Kidney (tissue), 14 donors: Measurements from ENCODE around the gene TMEM252. TPM values are rescaled to one million over a fixed set of nuclear protein-coding genes. Genes with fewer than 3 reads are reported as not detected.

Experiments
- DNase-seq, 5 donors: peaks; one replicate each; pipeline ENCODE4 v3.0.0-alpha.2; 2013 to 2020
- FAIRE-seq: peaks from 2 replicates; lab custom pipeline; 2012; peaks lifted over from hg19 to GRCh38; lab: Jason Lieb, UNC
- H3K27ac ChIP-seq, 2 donors: one replicate each; pipeline ENCODE4 v1.7.0; 2013; ENCODE audit warnings: low read depth in 2 of 2, low read length in 2 of 2, inconsistent platforms in 1 of 2
- H3K27me3 ChIP-seq: one replicate; pipeline ENCODE4 v1.7.1; 2013; ENCODE audit warnings: low read length, inconsistent platforms; ENCODE audit not compliant: control insufficient read depth, insufficient read depth
- H3K36me3 ChIP-seq, 3 donors: one replicate each; pipeline versions ENCODE4 v1.7.0 to v1.7.1; 2013; ENCODE audit warnings: low read length in 3 of 3, control low read depth in 1 of 3, inconsistent platforms in 1 of 3; ENCODE audit not compliant: insufficient read depth in 3 of 3, control insufficient read depth in 2 of 3
- H3K4me1 ChIP-seq, 3 donors: one replicate each; pipeline versions ENCODE4 v1.7.0 to v1.7.1; 2013; ENCODE audit warnings: low read length in 3 of 3, inconsistent platforms in 1 of 3, low read depth in 1 of 3; ENCODE audit not compliant: control insufficient read depth in 2 of 3, insufficient read depth in 2 of 3
- H3K4me3 ChIP-seq, 3 donors: one replicate each; pipeline versions ENCODE4 v1.7.0 to v1.8.1; 2013; ENCODE audit warnings: low read length in 3 of 3, control low read depth in 1 of 3, inconsistent platforms in 1 of 3
- H3K9ac ChIP-seq, 3 donors: one replicate each; pipeline versions ENCODE4 v1.7.0 to v1.7.1; 2013; ENCODE audit warnings: low read length in 3 of 3, control low read depth in 1 of 3, inconsistent platforms in 1 of 3
- H3K9me3 ChIP-seq, 3 donors: one replicate each; pipeline versions ENCODE4 v1.7.0 to v1.7.1; 2013; ENCODE audit warnings: low read length in 3 of 3, control low read depth in 1 of 3, inconsistent platforms in 1 of 3; ENCODE audit not compliant: control insufficient read depth in 2 of 3, insufficient read depth in 1 of 3
- intact Hi-C: fragments of 100-400 bp; cut with DNase I; formaldehyde crosslinking; loops from one replicate; pipeline ENCODE4 v1.11.1; 2022
- polyA plus RNA-seq: library from polyadenylated mRNA; stranded (reverse); fragments of 350-450 nt; fragmentation: Illumina TruSeq; extraction: RNeasy Lipid Tissue Mini Kit (QIAGEN cat#74804); gene quantifications from one replicate; pipeline ENCODE4 v1.2.3, GENCODE V29; 2014; ENCODE audit warnings: low read depth, low replicate concordance; ENCODE audit not compliant: insufficient read depth
- total RNA-seq: library from RNA; stranded (reverse); fragmentation: NEBNext Ultra II Directional; extraction: Animal tissue kit (Norgen Biotek cat#: 25700); gene quantifications from one replicate; pipeline ENCODE4 v1.2.1, GENCODE V29; 2021
- TF ChIP-seq, protein P1 (sequence below): IDR thresholded peaks from 3 replicates; pipeline ENCODE4 v1.5.1; 2012; ENCODE audit warnings: mild to moderate bottlenecking, moderate library complexity, borderline replicate concordance; ENCODE audit not compliant: insufficient read depth; ENCODE audit errors: extremely low read depth
- donor health status: control.
- donor health status: control.
- donor health status: control.
- donor health status: control.
- donor health status: control.
- donor health status: DM: yes; HTN: yes; CAD: no.
- donor health status: Normal renal cell carcinoma (clear cell type).

Gene TMEM252
- total and polyA plus RNA-seq, 2 donors from 2014 or later: 3.4 to 111 TPM

DNA sequence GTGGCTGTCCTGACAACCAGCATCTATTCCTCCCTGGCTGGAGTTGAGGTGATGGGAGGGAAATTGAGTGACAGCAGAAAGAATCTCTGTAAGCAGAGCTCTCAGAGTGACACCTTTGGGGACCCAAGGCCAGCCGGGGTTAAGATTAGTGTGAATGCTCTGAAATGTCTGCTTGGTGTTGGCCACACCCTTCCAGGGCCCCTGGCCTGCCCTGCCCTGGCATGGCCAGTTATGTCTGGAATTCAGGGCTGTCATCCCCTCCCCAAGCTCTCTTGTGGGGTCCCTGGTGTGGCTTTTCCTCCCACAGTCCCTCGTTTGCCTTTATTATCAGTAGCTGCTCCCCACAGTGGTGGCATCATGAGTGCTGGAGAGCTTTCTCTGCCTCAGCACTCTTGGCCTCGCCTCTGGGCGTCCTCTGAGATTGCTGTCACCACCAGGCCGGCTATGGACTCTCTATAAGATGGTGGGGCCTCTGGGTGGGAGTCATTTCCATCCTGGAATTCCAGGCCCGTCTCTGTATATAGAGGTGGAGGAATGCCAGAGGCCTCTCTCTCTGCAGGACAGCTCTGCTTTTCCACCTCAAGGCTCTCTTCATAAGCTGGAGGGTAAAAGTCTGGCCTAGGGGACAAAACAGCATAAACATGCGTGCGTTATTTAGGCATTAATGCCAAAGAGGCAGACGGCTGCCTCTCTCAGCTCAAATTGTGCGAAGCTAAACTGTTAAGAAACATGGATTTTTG, 3.6 kb downstream of the TMEM252 start:
- intact Hi-C loops: no loop called here
- Histone ChIP-seq H3K4me3 (no peak overlapping the region), H3K4me1 (peaks cover 0 to 12% (median 7%) of the 10 kb centered on the region in 3 donors), H3K9ac (no peak overlapping the region), H3K27me3 (no peaks in the 10 kb centered on the region), H3K27ac (no peak overlapping the region), H3K36me3 (no peaks in the 10 kb centered on the region), H3K9me3 (no peaks in the 10 kb centered on the region)
- TF ChIP-seq, protein P1, sequence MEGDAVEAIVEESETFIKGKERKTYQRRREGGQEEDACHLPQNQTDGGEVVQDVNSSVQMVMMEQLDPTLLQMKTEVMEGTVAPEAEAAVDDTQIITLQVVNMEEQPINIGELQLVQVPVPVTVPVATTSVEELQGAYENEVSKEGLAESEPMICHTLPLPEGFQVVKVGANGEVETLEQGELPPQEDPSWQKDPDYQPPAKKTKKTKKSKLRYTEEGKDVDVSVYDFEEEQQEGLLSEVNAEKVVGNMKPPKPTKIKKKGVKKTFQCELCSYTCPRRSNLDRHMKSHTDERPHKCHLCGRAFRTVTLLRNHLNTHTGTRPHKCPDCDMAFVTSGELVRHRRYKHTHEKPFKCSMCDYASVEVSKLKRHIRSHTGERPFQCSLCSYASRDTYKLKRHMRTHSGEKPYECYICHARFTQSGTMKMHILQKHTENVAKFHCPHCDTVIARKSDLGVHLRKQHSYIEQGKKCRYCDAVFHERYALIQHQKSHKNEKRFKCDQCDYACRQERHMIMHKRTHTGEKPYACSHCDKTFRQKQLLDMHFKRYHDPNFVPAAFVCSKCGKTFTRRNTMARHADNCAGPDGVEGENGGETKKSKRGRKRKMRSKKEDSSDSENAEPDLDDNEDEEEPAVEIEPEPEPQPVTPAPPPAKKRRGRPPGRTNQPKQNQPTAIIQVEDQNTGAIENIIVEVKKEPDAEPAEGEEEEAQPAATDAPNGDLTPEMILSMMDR: no peak
- DNase-seq (no peak), FAIRE-seq (no peak)

GRCh38 chr9:68533678-68534077, 7.0 kb downstream of the TMEM252 start:
- Histone ChIP-seq H3K9me3 (no peaks in the 10 kb centered on the region), H3K4me1 (peaks cover 0 to 10% (median 3%) of the 10 kb centered on the region in 3 donors), H3K4me3 (no peak overlapping the region), H3K27me3 (no peaks in the 10 kb centered on the region), H3K27ac (no peak overlapping the region), H3K9ac (no peak overlapping the region), H3K36me3 (no peaks in the 10 kb centered on the region)
- no peak for FAIRE-seq
- TF ChIP-seq, protein P1: no peak
- intact Hi-C loops: no loop called here
- peak in 3 of 5 donors; percentile 51 to 76 (median 76) for DNase-seq

DNA sequence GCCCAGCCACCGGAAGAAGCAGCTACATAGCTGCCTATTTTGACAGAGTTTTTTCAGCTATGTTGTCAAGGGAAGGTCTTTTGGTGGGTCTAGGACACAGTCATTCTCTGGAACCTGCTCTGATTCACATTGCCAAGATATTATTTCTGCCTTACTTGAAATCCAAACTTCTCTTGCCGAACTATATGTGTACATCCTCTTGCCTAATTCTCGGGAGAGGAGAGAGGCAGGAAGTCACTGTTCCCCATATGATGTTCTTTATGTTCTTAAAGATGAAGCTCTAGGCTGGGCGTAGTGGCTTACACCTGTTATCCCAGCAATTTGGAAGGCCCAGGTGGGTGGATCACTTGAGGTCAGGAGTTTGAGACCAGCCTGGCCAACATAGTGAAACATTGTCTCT, 8.6 kb downstream of the TMEM252 start:
- H3K36me3 ChIP-seq: no peaks in the 10 kb centered on the region
- DNase-seq: no peak
- no peaks in the 10 kb centered on the region for H3K9me3 ChIP-seq
- no peak for FAIRE-seq
- H3K4me3 ChIP-seq: no peak overlapping the region
- H3K27ac ChIP-seq: no peak overlapping the region
- no peaks in the 10 kb centered on the region for H3K27me3 ChIP-seq
- no peak overlapping the region for H3K9ac ChIP-seq
- intact Hi-C loops: no loop called here
- TF ChIP-seq, protein P1: no peak
- peaks cover 0 to 10% (median 3%) of the 10 kb centered on the region in 3 donors for H3K4me1 ChIP-seq
